ACHN (cell line): ENCODE measurements around the gene NSD1.

Experiments used
- DNase-seq: peaks from one replicate; pipeline ENCODE4 v3.0.0-alpha.2; 2015
- in situ Hi-C: cut with HindIII; loops from 2 replicates; pipeline ENCODE4 v1.10.0; 2017; ENCODE audit warnings: low sequenced_read_pairs, low pct_ligation_motif_present, low pct_unique_long_range_greater_than_20kb

The NSD1 gene

GRCh38 chr5:177095088-177095669 is 38.4 kb upstream of the NSD1 start:
- in situ Hi-C loops = no loop called here
- DNase-seq = no peak

- no peak for DNase-seq
- in situ Hi-C loops = no loop called here
These were observed 37.2 kb upstream of the NSD1 start for GRCh38 chr5:177096162-177097015.

- in situ Hi-C loops = no loop called here
- no peak for DNase-seq
These were observed 36.3 kb upstream of the NSD1 start for GRCh38 chr5:177097016-177097985.

- in situ Hi-C loops = no loop called here
These were observed 35.5 kb upstream of the NSD1 start for GRCh38 chr5:177098120-177098469.

GRCh38 chr5:177098470-177099141 is 35.0 kb upstream of the NSD1 start:
- in situ Hi-C loops = no loop called here
- no peak for DNase-seq

More at GRCh38 chr5:177098120-177098469, 35.5 kb upstream of the NSD1 start:
- no peak for DNase-seq

GRCh38 chr5:177099422-177100093 is 34.0 kb upstream of the NSD1 start:
- no peak for DNase-seq
- in situ Hi-C loops = no loop called here

- DNase-seq = no peak
- in situ Hi-C loops = no loop called here
These were observed 32.9 kb upstream of the NSD1 start for GRCh38 chr5:177100714-177101121.

- in situ Hi-C loops = no loop called here
- no peak for DNase-seq
These were observed 29.9 kb upstream of the NSD1 start for GRCh38 chr5:177103523-177104253.

- in situ Hi-C loops = no loop called here
- DNase-seq = no peak
These were observed 27.7 kb upstream of the NSD1 start for GRCh38 chr5:177105691-177106476.

- no peak for DNase-seq
- in situ Hi-C loops = no loop called here
These were observed 26.4 kb upstream of the NSD1 start for GRCh38 chr5:177107159-177107558.

- no peak for DNase-seq
- in situ Hi-C loops = no loop called here
These were observed 23.8 kb upstream of the NSD1 start for GRCh38 chr5:177109810-177110209.

GRCh38 chr5:177111720-177112394 is 21.7 kb upstream of the NSD1 start:
- DNase-seq = peak; percentile 37
- in situ Hi-C loops = no loop called here

- in situ Hi-C loops = no loop called here
- DNase-seq = no peak
These were observed 20.9 kb upstream of the NSD1 start for GRCh38 chr5:177112589-177113220.

- in situ Hi-C loops = no loop called here
- DNase-seq = peak; percentile 65
These were observed 19.8 kb upstream of the NSD1 start for GRCh38 chr5:177113566-177114424.
